Measurements from ENCODE around the gene RADX. TPM values are rescaled to one million over a fixed set of nuclear protein-coding genes. Genes with fewer than 3 reads are reported as not detected.

The RADX gene
- total and polyA plus RNA-seq, 2 of the 13 experiments (the other 11 are each of a cell fraction or from before 2014, with no cell fraction given) = 1.1 to 2.7 TPM

- Histone ChIP-seq H3K79me2 (ENCODE audit: insufficient read depth, low read length) (no peaks in the 10 kb centered on the region), H3K4me3 (replicated peaks in 1 of 3; ENCODE audit: insufficient read depth in 1 of 3, low read depth in 2 of 3, low read length in 3 of 3) (no peak overlapping the region)
- no TSS peak for BruUV-seq (replicated peaks)
These were observed 90.9 kb downstream of the RADX start for GRCh38 chrX:106702636-106703035.

GRCh38 chrX:106706466-106706865 lies 94.7 kb downstream of the RADX start:
- Histone ChIP-seq H3K27ac (ENCODE audit: extremely low read length, insufficient read depth, low read length) (no peak overlapping the region), H3K9ac (ENCODE audit: insufficient read depth, low read depth, low read length) (no peak overlapping the region), H3K4me2 (ENCODE audit: low read depth, low read length) (no peak overlapping the region), H3K36me3 (replicated peaks in 1 of 2; ENCODE audit: control insufficient read depth in 1 of 2, insufficient read depth in 2 of 2, low read length in 2 of 2) (no peaks in the 10 kb centered on the region), H3K79me2 (ENCODE audit: insufficient read depth, low read length) (no peaks in the 10 kb centered on the region), H4K20me1 (ENCODE audit: insufficient read depth, low read length) (no peaks in the 10 kb centered on the region), H3K4me3 (replicated peaks in 1 of 3; ENCODE audit: insufficient read depth in 1 of 3, low read depth in 2 of 3, low read length in 3 of 3) (no peak overlapping the region), H3K9me3 (ENCODE audit: low read length) (no peaks in the 10 kb centered on the region), H3K27me3 (ENCODE audit: control insufficient read depth in 1 of 2, insufficient read depth in 2 of 2, low read length in 2 of 2) (no peaks in the 10 kb centered on the region), H3K4me1 (ENCODE audit: insufficient read depth, low read length) (no peaks in the 10 kb centered on the region), H2AFZ (ENCODE audit: low read length) (no peak overlapping the region)
- TF ChIP-seq ZNF839 (CRISPR knock-in tag; IDR thresholded peaks at IDR 0.05; ENCODE audit: borderline replicate concordance) = no peak
- no peak for TF ChIP-seq HOXD1 (CRISPR knock-in tag; IDR thresholded peaks at IDR 0.05)
- no peak for TF ChIP-seq SOX5 (CRISPR knock-in tag; IDR thresholded peaks at IDR 0.05; ENCODE audit: borderline replicate concordance)
- peak; percentile 53 for TF ChIP-seq ZNF629 (CRISPR knock-in tag; conservative IDR thresholded peaks at IDR 0.05)
- no TSS peak for BruUV-seq (replicated peaks)
- DNase-seq (ENCODE audit: low spot score) = no peak
- ATAC-seq = no peak
- 94% methylated on average over 3 of the region's 3 CpGs for WGBS (ENCODE audit: low lambda C conversion rate)
- intact Hi-C loops (cut with micrococcal nuclease; ENCODE audit: unreplicated experiment) = no loop called here
- in situ Hi-C loops (cut with HindIII; ENCODE audit: extremely low pct_ligation_motif_present, low pct_unique_long_range_greater_than_20kb) = no loop called here
- ChIA-PET POLR2A (no interaction called here), CTCF (ENCODE audit: low intra/inter-chr PET ratio, low total read pairs) (no interaction called here)
- no peak for FAIRE-seq

More at GRCh38 chrX:106702636-106703035, 90.9 kb downstream of the RADX start:
- no peak overlapping the region for H2AFZ ChIP-seq (ENCODE audit: low read length)
- FAIRE-seq (no peak), DNase-seq (ENCODE audit: low spot score) (no peak), ATAC-seq (no peak)
- no peak overlapping the region for H3K27ac ChIP-seq (ENCODE audit: extremely low read length, insufficient read depth, low read length)
- no peaks in the 10 kb centered on the region for H4K20me1 ChIP-seq (ENCODE audit: insufficient read depth, low read length)
- in situ Hi-C loops (cut with HindIII; ENCODE audit: extremely low pct_ligation_motif_present, low pct_unique_long_range_greater_than_20kb) (no loop called here), intact Hi-C loops (cut with micrococcal nuclease; ENCODE audit: unreplicated experiment) (no loop called here)
- no peak overlapping the region for H3K4me2 ChIP-seq (ENCODE audit: low read depth, low read length)
- ChIA-PET CTCF (ENCODE audit: low intra/inter-chr PET ratio, low total read pairs) (no interaction called here), POLR2A (no interaction called here)
- TF ChIP-seq GLMP (CRISPR knock-in tag; IDR thresholded peaks at IDR 0.05; ENCODE audit: borderline replicate concordance) (no peak), GABPA (IDR thresholded peaks at IDR 0.05; ENCODE audit: low read depth, low read length) (no peak), GABPA (CRISPR knock-in tag; IDR thresholded peaks at IDR 0.05; ENCODE audit: low read depth) (no peak), SNAPC2 (CRISPR knock-in tag; IDR thresholded peaks at IDR 0.05) (no peak)
- H3K36me3 ChIP-seq (replicated peaks in 1 of 2; ENCODE audit: control insufficient read depth in 1 of 2, insufficient read depth in 2 of 2, low read length in 2 of 2) = no peaks in the 10 kb centered on the region
- no peak overlapping the region for H3K9ac ChIP-seq (ENCODE audit: insufficient read depth, low read depth, low read length)
- 100% methylated on average over 1 of the region's 1 CpG for WGBS (ENCODE audit: low lambda C conversion rate)
- H3K9me3 ChIP-seq (ENCODE audit: low read length) = no peaks in the 10 kb centered on the region
- H3K27me3 ChIP-seq (ENCODE audit: control insufficient read depth in 1 of 2, insufficient read depth in 2 of 2, low read length in 2 of 2) = no peaks in the 10 kb centered on the region
- no peaks in the 10 kb centered on the region for H3K4me1 ChIP-seq (ENCODE audit: insufficient read depth, low read length)
